H1 (cell line): ENCODE data around the gene RNF141. TPM values are rescaled to one million over a fixed set of nuclear protein-coding genes. Genes with fewer than 3 reads are reported as not detected.

Source experiments
- SAP30 ChIP-seq: fragments of 300-600 bp; sonication (generic); IDR thresholded peaks from 2 replicates; pipeline ENCODE4 v1.7.1; 2012; ENCODE audit warnings: low read length, moderate library complexity, mild to moderate bottlenecking, inconsistent platforms; ENCODE audit not compliant: insufficient read depth, insufficient replicate concordance
- SIN3A ChIP-seq, 2 experiments: IDR thresholded peaks in 1 of 2; conservative IDR thresholded peaks in 1 of 2; 2 replicates each; pipeline ENCODE4 v1.6.1; 2011 to 2012; ENCODE audit warnings: low read length in 2 of 2, improper control_type of control experiment in 1 of 2, low read depth in 1 of 2, mild to moderate bottlenecking in 1 of 2
- TCF12 ChIP-seq: IDR thresholded peaks from 2 replicates; pipeline ENCODE4 v1.6.1; 2011; ENCODE audit warnings: low read depth, mild to moderate bottlenecking, low read length
- TEAD4 ChIP-seq: IDR thresholded peaks from 2 replicates; pipeline ENCODE4 v1.6.1; 2012; ENCODE audit warnings: low read depth, low read length, inconsistent platforms, mixed read lengths
- polyA plus RNA-seq, 7 experiments: library from polyadenylated mRNA; depleted of rRNA in 3 of 7; stranded (reverse) in 5 of 7; unstranded in 2 of 7; fragments of >200 nt in 5 of 7; fragments of 200-250 nt in 2 of 7; gene quantifications; 1 replicate in 5 of 7; 2 replicates in 1 of 7; 4 replicates in 1 of 7; pipeline versions ENCODE4 v1.2.1 to v1.2.3, GENCODE V29; 2011 to 2013; ENCODE audit warnings: missing spikeins in 2 of 7, mixed read lengths in 2 of 7
- total RNA-seq: library from RNA; stranded (reverse); fragmentation: NEBNext Ultra II Directional; extraction: Animal tissue kit (Norgen Biotek cat#: 25700); gene quantifications from 2 replicates; pipeline ENCODE4 v1.2.1, GENCODE V29; 2021
- TF ChIP-seq, protein P1 (sequence below): IDR thresholded peaks from 2 replicates; pipeline ENCODE4 v1.6.1; 2011; ENCODE audit warnings: low read depth, mild to moderate bottlenecking, low read length; ENCODE audit not compliant: insufficient read depth

The RNF141 gene
- total and polyA plus RNA-seq, 2 of the 8 experiments (the other 6 are each of a cell fraction or from before 2014, with no cell fraction given), result 8.5 to 22.8 TPM

DNA sequence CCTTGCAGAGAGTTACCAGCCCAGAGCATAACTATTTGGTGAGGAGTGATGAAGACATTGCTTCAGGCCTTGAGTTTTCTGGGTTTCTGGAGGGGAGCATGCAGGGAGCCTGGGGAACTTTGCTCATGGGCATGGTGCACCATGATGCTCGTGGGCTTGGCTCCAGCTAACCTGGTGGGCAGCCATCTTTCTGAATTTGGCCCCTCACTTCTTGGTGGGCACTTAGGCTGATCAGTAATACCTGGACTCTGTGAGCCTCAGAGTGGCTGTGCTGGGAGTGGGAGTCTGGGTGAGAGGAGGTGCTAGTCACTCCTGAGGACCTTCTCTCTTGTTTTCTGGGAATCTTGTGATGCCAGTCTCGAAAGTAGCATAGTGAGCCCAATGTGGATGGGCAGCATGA, 55.3 kb downstream of the RNF141 start (continued):
- TF ChIP-seq SIN3A (conservative IDR thresholded peaks at IDR 0.05 in 1 of 2, IDR thresholded peaks at IDR 0.05 in 1 of 2; ENCODE audit: low read depth in 1 of 2, low read length in 2 of 2) (no peak), SAP30 (no peak), TEAD4 (no peak), TCF12 (no peak)
- TF ChIP-seq, protein P1, sequence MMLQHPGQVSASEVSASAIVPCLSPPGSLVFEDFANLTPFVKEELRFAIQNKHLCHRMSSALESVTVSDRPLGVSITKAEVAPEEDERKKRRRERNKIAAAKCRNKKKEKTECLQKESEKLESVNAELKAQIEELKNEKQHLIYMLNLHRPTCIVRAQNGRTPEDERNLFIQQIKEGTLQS, result no peak
